Measurements from ENCODE around the gene PDPK1.
"Not testable (repeated sequence)": the region's sequence is repeated elsewhere in the genome, so short reads cannot be mapped to it uniquely, and the experiment has no call there.

PDPK1 gene

DNA sequence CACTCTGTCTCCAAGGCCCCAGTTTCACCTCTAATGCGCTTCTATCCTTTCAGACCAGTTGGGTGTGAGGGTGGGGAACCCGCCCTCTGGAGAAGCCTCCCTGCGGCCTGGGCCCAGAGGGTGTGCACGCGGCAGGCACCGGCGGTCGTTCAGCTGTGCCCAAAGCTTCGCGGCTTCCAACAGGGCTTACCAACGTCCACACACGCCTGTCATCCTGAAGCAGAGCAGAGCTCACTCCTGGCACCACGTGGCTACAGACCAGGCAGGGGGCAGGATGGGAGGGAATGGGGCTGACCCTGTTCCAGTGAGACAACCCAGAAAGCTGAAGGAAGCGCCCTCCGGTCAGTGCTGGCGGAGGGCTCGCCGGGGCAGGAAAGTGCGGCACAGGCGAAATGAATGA, 81.1 kb downstream of the PDPK1 start:
- H3K4me3 Mint-ChIP-seq; H3K4me1 Mint-ChIP-seq (ENCODE audit: low read depth); H3K27ac Mint-ChIP-seq; H3K36me3 Mint-ChIP-seq; H3K9me3 Mint-ChIP-seq (ENCODE audit: low read depth); H3K27me3 Mint-ChIP-seq: not testable (repeated sequence)

DNA sequence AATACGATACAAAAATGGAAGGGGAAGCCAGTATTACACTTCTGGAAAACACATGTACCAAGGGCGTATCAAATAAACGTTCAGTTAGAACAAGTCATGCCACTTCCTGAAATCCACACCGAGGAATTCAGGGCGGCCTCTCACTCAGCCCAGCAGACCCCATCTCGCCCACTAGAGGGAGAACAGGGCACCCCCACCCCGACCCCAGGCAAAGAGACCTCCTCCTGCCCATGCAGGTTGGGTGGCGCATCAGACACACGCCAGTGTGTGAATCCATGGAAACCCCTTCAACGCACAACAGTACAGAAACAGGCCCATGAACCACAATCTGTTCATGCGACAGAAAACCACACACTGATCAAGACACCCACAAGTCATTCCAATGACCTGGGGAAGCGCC, 81.8 kb downstream of the PDPK1 start:
- H3K27me3 Mint-ChIP-seq; H3K4me3 Mint-ChIP-seq; H3K9me3 Mint-ChIP-seq (ENCODE audit: low read depth); H3K27ac Mint-ChIP-seq; H3K4me1 Mint-ChIP-seq (ENCODE audit: low read depth); H3K36me3 Mint-ChIP-seq: not testable (repeated sequence)

DNA sequence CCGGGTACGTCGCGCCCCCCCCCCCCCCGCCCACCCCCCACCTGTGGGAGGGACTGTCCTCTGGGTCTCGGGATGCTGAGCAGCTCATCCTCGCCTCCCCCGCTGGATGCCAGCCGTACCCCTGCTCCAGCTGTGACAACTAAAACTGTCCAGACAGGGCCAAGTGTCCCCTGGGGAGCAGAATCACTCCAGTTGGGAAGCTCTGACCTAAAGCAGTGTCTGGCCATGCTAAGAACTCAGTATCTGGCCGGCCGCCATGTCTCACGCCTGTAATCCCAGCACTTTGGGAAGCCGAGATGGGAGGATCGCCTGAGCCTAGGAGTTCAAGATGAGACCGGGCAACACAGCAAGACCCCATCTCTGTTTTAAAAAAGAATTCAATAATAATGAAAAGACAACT, 83.0 kb downstream of the PDPK1 start:
- H3K36me3 Mint-ChIP-seq; H3K4me3 Mint-ChIP-seq; H3K4me1 Mint-ChIP-seq (ENCODE audit: low read depth); H3K27ac Mint-ChIP-seq; H3K27me3 Mint-ChIP-seq; H3K9me3 Mint-ChIP-seq (ENCODE audit: low read depth): not testable (repeated sequence)

DNA sequence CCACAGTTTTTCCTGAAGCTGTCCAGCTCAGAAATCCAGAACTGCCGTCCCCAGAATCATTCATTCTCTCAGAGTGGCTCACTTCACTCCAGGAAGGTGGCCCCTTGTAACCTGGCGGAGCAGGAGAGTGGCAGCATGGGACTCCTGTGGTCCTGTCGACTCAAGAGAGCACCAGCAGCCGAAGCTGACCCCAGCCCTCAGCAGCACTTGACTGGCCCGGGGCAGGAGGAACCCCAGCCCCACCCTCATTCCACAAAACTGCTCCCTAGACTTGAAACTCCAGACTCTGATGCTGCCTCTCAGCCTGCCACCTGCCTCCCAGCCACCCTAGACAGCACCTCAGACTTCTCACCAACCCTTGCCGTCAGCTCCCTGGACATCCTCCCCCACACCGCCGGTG, 83.6 kb downstream of the PDPK1 start:
- H3K27me3 Mint-ChIP-seq; H3K36me3 Mint-ChIP-seq; H3K4me3 Mint-ChIP-seq; H3K27ac Mint-ChIP-seq; H3K9me3 Mint-ChIP-seq (ENCODE audit: low read depth); H3K4me1 Mint-ChIP-seq (ENCODE audit: low read depth): not testable (repeated sequence)

DNA sequence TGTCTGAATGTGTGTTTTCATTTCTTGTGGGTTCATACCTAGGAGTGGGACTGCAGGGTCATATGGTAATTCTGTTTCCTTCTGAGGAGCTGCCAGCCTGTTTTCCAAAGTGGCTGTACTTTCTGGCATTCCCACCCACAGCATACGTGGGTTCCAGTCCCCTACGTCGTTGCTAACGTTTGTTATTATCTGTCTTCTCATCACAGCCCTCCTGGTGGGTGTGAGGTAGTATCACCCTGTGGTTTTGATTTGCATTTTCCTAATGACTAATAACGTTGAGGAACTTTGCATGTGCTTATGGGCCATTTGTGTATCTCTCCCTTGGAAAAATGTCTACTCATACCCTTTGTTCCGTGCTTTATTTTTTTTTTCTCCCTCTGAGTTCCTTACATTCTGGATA, 89.3 kb downstream of the PDPK1 start:
- H3K27me3 Mint-ChIP-seq; H3K4me1 Mint-ChIP-seq (ENCODE audit: low read depth); H3K4me3 Mint-ChIP-seq; H3K36me3 Mint-ChIP-seq; H3K27ac Mint-ChIP-seq; H3K9me3 Mint-ChIP-seq (ENCODE audit: low read depth): not testable (repeated sequence)

DNA sequence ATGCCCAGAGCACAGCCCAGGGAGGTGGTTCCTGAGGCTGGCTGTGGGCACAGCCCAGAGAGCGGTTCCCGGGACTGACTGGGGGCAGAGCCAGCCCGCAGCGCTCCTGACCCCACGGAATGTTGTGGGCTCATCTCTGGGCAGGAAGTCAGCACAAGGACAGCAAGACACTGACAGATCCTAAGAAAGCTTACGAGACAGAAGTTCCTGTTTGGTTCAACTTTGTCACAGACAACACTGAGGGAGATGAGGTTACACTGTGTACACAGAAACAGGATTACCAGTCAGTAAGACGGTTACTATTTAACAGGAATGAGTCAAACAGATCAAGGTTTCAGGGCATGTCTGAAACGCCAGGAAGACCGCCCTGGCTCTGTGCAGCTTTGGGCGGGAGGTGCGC, 93.4 kb downstream of the PDPK1 start:
- not testable (repeated sequence) for H3K27me3 Mint-ChIP-seq; H3K36me3 Mint-ChIP-seq; H3K9me3 Mint-ChIP-seq (ENCODE audit: low read depth); H3K4me3 Mint-ChIP-seq; H3K4me1 Mint-ChIP-seq (ENCODE audit: low read depth); H3K27ac Mint-ChIP-seq

DNA sequence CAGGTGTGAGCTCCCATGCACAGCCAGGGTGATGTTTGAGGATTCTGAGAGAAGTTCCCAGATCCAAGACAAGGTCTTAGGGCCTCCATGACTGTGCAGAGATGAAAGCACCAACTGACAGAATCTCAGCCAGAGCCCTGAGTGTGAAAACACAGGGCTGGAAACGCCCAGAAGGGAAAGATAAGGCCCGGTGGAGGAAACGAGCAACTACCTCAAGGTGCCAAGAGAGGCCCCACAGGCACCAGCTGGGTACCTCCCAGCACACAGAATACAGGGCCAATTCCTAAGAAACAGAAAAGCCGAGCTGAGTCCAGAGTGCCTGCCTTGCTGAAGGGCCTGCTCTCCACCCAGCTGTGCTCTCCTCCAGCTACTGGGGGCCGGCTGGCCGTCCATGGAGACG, 94.5 kb downstream of the PDPK1 start:
- H3K4me1 Mint-ChIP-seq (ENCODE audit: low read depth); H3K36me3 Mint-ChIP-seq; H3K27ac Mint-ChIP-seq: not testable (repeated sequence)

DNA sequence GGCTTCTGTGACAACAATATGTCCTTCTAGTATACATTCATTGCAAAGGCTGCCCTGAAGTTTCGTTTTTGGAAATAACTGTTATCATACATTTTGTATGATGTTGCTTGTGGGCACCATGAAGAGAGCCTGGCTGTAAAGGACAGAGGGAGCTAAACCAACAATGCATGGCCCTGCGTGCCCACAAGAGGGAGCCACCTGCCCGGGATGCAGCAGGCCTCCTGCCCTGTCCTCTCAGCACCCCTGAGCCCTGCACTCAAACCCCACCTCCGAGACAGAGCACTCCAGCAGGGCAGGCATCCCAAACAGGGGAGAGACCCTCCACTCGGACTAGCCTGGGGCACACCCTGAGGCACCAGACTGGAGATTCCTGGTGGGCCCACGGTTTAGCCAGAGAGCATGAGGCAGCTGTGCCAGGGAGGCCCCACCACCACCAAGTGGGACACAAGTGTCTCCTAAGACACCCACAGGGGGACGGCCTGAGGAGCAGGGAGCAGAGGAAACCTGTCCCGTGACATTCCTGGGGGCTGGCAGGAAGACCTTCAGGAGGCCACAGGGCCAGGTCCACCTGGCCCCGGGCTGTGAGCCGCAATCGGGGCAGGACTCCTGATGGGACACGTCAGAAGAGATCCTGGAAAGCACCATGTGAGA, 101.4 kb downstream of the PDPK1 start:
- not testable (repeated sequence) for H3K4me3 Mint-ChIP-seq; H3K9me3 Mint-ChIP-seq (ENCODE audit: low read depth); H3K27ac Mint-ChIP-seq; H3K36me3 Mint-ChIP-seq; H3K27me3 Mint-ChIP-seq; H3K4me1 Mint-ChIP-seq (ENCODE audit: low read depth)

More for the DNA sequence above, 94.5 kb downstream of the PDPK1 start:
- not testable (repeated sequence) for H3K9me3 Mint-ChIP-seq (ENCODE audit: low read depth); H3K4me3 Mint-ChIP-seq; H3K27me3 Mint-ChIP-seq

DNA sequence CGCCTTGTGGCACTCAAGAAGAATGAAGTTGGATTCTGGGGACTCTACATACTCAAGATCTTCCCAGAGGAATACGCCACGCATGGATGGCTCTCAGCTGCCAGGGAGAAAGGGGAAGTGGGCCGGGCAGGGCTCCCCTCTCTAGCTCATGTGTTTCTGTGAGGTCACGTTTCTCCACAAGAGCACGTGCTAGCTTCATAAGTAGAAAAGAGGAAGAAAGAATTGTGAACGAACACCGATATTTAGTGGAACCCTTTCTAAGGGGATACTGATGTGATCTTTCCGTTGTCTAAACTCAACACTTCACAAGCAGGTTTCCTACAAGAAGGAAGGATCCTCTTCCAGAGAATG, 101.9 kb downstream of the PDPK1 start:
- H3K27me3 Mint-ChIP-seq; H3K27ac Mint-ChIP-seq; H3K4me3 Mint-ChIP-seq; H3K36me3 Mint-ChIP-seq; H3K9me3 Mint-ChIP-seq (ENCODE audit: low read depth); H3K4me1 Mint-ChIP-seq (ENCODE audit: low read depth): not testable (repeated sequence)

DNA sequence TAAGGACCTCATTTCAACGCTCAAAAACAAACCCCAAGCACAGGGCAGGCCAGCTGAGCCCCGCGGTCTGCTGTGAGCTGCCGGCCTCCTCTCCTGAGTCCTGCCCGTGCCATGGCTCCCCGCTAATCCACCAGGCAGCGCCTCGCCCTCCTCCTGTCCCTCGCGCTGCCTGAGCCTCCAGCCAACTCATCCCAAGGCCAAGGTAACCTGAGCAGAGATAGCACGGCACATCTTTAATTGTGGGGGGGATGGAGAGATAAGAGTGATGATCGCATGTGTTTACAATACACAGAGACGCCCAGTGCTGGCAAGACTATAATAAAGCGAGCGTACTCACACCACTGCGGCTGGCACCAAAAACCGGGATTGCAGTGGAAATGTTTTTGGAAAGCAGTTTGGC, 104.7 kb downstream of the PDPK1 start:
- not testable (repeated sequence) for H3K4me3 Mint-ChIP-seq; H3K36me3 Mint-ChIP-seq; H3K27me3 Mint-ChIP-seq; H3K4me1 Mint-ChIP-seq (ENCODE audit: low read depth); H3K27ac Mint-ChIP-seq; H3K9me3 Mint-ChIP-seq (ENCODE audit: low read depth)

DNA sequence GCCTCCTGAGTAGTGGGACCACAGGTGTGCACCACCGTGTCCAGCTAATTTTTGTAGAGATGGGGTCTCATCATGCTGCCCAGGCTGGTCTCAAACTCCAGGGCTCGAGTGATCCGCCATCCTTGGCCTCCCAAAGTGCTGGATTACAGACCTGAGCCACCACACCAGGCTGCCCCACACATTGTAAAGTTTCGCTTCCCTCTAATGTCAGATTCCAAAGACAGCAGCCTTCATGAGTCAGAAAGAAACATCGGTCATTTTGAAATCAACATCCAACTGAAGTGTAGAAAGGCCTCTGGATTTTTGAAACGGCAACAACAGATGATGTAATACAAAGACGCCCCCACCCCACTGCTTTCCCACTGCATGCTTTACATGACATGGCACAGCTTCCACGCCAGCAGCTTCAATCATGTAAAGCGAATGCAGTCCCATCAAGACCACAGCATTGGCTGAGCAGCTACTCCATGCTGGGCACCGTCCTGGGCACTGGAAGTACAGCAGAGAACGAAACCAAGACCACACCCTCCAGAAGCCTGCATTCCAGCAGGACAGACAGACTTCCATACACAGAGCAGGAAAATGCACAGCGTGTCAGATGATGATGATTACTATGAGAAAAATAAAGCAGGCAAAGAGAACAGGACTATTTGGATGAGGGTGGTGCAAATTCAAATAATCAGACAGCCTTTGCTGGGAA, 107.1 kb downstream of the PDPK1 start:
- not testable (repeated sequence) for H3K4me3 Mint-ChIP-seq; H3K27me3 Mint-ChIP-seq; H3K36me3 Mint-ChIP-seq; H3K9me3 Mint-ChIP-seq (ENCODE audit: low read depth); H3K27ac Mint-ChIP-seq; H3K4me1 Mint-ChIP-seq (ENCODE audit: low read depth)

DNA sequence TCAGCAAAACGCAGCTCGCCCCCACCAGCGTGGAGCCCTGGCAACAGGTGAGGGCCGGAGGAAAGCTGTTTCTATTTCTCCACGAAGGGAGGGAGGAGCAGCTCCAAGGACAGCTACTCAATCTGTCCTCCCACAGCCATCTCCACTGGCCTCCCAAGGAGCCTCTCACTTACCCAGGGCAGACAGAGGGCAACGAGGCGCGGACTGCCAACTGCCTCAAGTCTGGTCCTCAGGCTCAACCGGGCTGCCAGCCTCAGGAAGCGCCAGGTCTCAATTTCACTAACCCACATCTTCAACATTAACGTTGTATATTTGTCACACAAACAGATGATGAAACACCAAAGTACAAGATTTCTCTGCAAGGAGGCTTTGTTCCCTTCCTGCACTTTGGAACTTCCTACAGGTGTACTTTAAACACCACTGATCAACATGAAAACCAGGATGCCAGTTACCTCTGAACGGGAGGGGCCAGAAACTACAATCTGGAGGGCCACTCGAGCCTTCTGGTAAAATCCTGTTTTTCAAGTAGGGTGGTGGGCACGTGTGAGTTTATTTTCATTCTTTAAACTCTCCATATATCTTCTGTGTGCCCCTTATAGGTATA, 113.5 kb downstream of the PDPK1 start:
- not testable (repeated sequence) for H3K4me1 Mint-ChIP-seq (ENCODE audit: low read depth); H3K27ac Mint-ChIP-seq; H3K4me3 Mint-ChIP-seq; H3K9me3 Mint-ChIP-seq (ENCODE audit: low read depth); H3K27me3 Mint-ChIP-seq; H3K36me3 Mint-ChIP-seq
